Heart right ventricle (tissue), 16 donors: Measurements from ENCODE around the gene EDRF1. TPM values are rescaled to one million over a fixed set of nuclear protein-coding genes. Genes with fewer than 3 reads are reported as not detected.

ENCODE experiments used
- ATAC-seq, 8 donors: fragments of 200-7000 bp; cut with Tn5 transposase; one replicate each; pipeline ENCODE4 v1.9.1; 2020; ENCODE audit warnings: mild to moderate bottlenecking in 8 of 8, moderate library complexity in 8 of 8, moderate number of reproducible peaks in 1 of 8
- DNase-seq, 2 donors: peaks; one replicate each; pipeline ENCODE4 v3.0.0-alpha.2; 2020
- H3K27ac ChIP-seq, 10 donors: fragments of 200-600 bp; sonication (generic) in 2 of 10; one replicate each; pipeline versions ENCODE4 v1.5.0 to v1.8.0; 2020 to 2022; ENCODE audit warnings: mild to moderate bottlenecking in 3 of 10
- H3K27me3 ChIP-seq, 7 donors: fragments of 200-600 bp; one replicate each; pipeline ENCODE4 v1.8.0; 2021 to 2022; ENCODE audit warnings: mild to moderate bottlenecking in 2 of 7
- H3K36me3 ChIP-seq, 9 donors: fragments of 200-600 bp; sonication (generic) in 1 of 9; one replicate each; pipeline versions ENCODE4 v1.5.0 to v1.8.0; 2020 to 2022; ENCODE audit warnings: mild to moderate bottlenecking in 2 of 9
- H3K4me1 ChIP-seq, 9 donors: fragments of 200-600 bp; sonication (generic) in 1 of 9; one replicate each; pipeline versions ENCODE4 v1.5.0 to v1.8.0; 2020 to 2022; ENCODE audit warnings: mild to moderate bottlenecking in 4 of 9
- H3K4me3 ChIP-seq, 10 donors: fragments of 200-600 bp; sonication (generic) in 2 of 10; one replicate each; pipeline versions ENCODE4 v1.5.0 to v1.8.0; 2020 to 2022; ENCODE audit warnings: mild to moderate bottlenecking in 7 of 10, moderate library complexity in 2 of 10
- H3K9me3 ChIP-seq, 11 donors: fragments of 200-600 bp in 10 of 11; sonication (generic) in 2 of 11; one replicate each; pipeline versions ENCODE4 v1.5.0 to v1.8.0; 2013 to 2022; ENCODE audit warnings: mild to moderate bottlenecking in 2 of 11, control low read depth in 1 of 11, moderate library complexity in 1 of 11
- CTCF ChIP-seq, 9 donors: fragments of 200-600 bp; sonication (generic) in 2 of 9; IDR thresholded peaks; one replicate each; pipeline versions ENCODE4 v1.5.0 to v1.8.0; 2021 to 2022; ENCODE audit warnings: antibody characterized with exemption in 9 of 9, mild to moderate bottlenecking in 5 of 9, moderate library complexity in 1 of 9
- WGBS, 2 donors: extraction: QIAGEN DNeasy Blood & Tissue Kit; methylation state at CpG; one replicate each; pipeline ENCODE4 v1.1.7; 2013; ENCODE audit warnings: inconsistent platforms in 1 of 2; 5-methylcytosine and 5-hydroxymethylcytosine counted together
- intact Hi-C, 10 donors: fragments of 100-400 bp; cut with DNase I; formaldehyde crosslinking; loops; one replicate each; pipeline versions ENCODE4 v1.11.1 to v1.14.2; 2022
- polyA plus RNA-seq, 2 donors: library from polyadenylated mRNA; stranded (reverse); fragments of 200-250 nt; gene quantifications; one replicate each; pipeline ENCODE4 v1.2.3, GENCODE V29; 2013
- total RNA-seq, 10 donors: library from RNA; stranded (reverse); fragmentation: NEBNext Ultra II Directional in 3 of 10; extraction: Animal tissue kit (Norgen Biotek cat#: 25700) in 3 of 10; gene quantifications; one replicate each; pipeline versions ENCODE4 v1.2.1 to v1.2.4, GENCODE V29; 2021 to 2023
- donor health status: Arrhythmogenic right ventricular cardiomyopathy.
- donor health status: ischemic (EF 13 %, LVEDD 7.1; RV severe dilation, severe dysfunction).
- donor health status: healthy with polysubstance abuse.
- donor health status: DM: no; HTN: yes; CAD: no.
- donor health status: DM: no; HTN: no; CAD: no.
- donor health status: ischemic (EF 25% LVEDD 6.9; RV normal size, moderate dysfunction).
- donor health status: ischemic (EF 25% LVEDD 5.7; RV mildly dilated, moderate dysfunction).
- donor health status: healthy.
- donor health status: DM: yes; HTN: yes; CAD: no.
- donor health status: Ischemic cardiomyopathy.
- donor health status: ischemic (EF 35%, LVEDD 5.7; RV mildly dilated, moderate dysfunction).
- donor health status: nonischemic (EF 11% LVEDD 7.7; RV severe dilation, severe dysfunction).
- donor health status: DM: yes; HTN: yes; CAD: no.
- donor health status: PGD.
- donor health status: ischemic (EF 29% LVEDD 5.4; RV normal size, mild dysfunction).
- donor health status: nonischemic (EF 23%, LVEDD 6.1; RV moderate dilation, normal function).

Gene EDRF1
- total and polyA plus RNA-seq, 12 donors: 7.6 to 19.2 (median 10.2) TPM

GRCh38 chr10:125774581-125775191, 55.2 kb downstream of the EDRF1 start:
- H3K27me3 ChIP-seq: peaks cover 0 to 12% (median 4%) of the 10 kb centered on the region in 7 donors
- no peaks in the 10 kb centered on the region for H3K36me3 ChIP-seq
- H3K27ac ChIP-seq: no peak overlapping the region
- WGBS, 2 donors: 92 to 93% methylated on average over 32 of the region's 32 CpGs
- intact Hi-C loops: no loop called here
- ATAC-seq (no peak), DNase-seq (no peak)
- no peaks in the 10 kb centered on the region for H3K9me3 ChIP-seq
- H3K4me1 ChIP-seq: no peaks in the 10 kb centered on the region
- no peak overlapping the region for H3K4me3 ChIP-seq
- no peak for TF ChIP-seq CTCF (IDR thresholded peaks at IDR 0.05)

GRCh38 chr10:125775491-125776106, 56.1 kb downstream of the EDRF1 start, which contains the start of gene MMP21:
TSS of gene MMP21 (minus strand) at chr10:125775821. CDS start at chr10:125775821, 0 bp downstream.
- no peak within 1 kb of the TSS for H3K27ac ChIP-seq
- intact Hi-C loops: no loop called here
- WGBS, 2 donors: 94% methylated on average over 26 of the region's 26 CpGs
- no peak within 1 kb of the TSS for H3K4me3 ChIP-seq
- peaks cover 0 to 6% (median 0%) of the 10 kb centered on the region in 11 donors for H3K9me3 ChIP-seq
- no peaks in the 10 kb centered on the region for H3K4me1 ChIP-seq
- peaks cover 0 to 12% (median 4%) of the 10 kb centered on the region in 7 donors for H3K27me3 ChIP-seq
- H3K36me3 ChIP-seq: no peaks in the 10 kb centered on the region
- ATAC-seq (no peak), DNase-seq (no peak)
- TF ChIP-seq CTCF (IDR thresholded peaks at IDR 0.05): no peak

- DNase-seq: no peak
- ATAC-seq: no peak
Measured at GRCh38 chr10:125777806-125778205, 58.3 kb downstream of the EDRF1 start.

GRCh38 chr10:125778556-125778955, 59.0 kb downstream of the EDRF1 start:
- ATAC-seq (no peak), DNase-seq (no peak)
- H3K4me3 ChIP-seq: no peak overlapping the region
- no peaks in the 10 kb centered on the region for H3K4me1 ChIP-seq
- intact Hi-C loops: no loop called here
- H3K27me3 ChIP-seq: peaks cover 0 to 12% (median 4%) of the 10 kb centered on the region in 7 donors
- H3K36me3 ChIP-seq: no peaks in the 10 kb centered on the region
- H3K27ac ChIP-seq: no peak overlapping the region
- peaks cover 0 to 6% (median 0%) of the 10 kb centered on the region in 11 donors for H3K9me3 ChIP-seq
- TF ChIP-seq CTCF (IDR thresholded peaks at IDR 0.05): no peak
- WGBS, 2 donors: 51 to 64% methylated on average over 5 of the region's 5 CpGs

More at GRCh38 chr10:125777806-125778205, 58.3 kb downstream of the EDRF1 start:
- Histone ChIP-seq H3K4me1 (no peaks in the 10 kb centered on the region), H3K27me3 (peaks cover 0 to 12% (median 4%) of the 10 kb centered on the region in 7 donors), H3K27ac (no peak overlapping the region), H3K9me3 (peaks cover 0 to 6% (median 0%) of the 10 kb centered on the region in 11 donors), H3K4me3 (no peak overlapping the region), H3K36me3 (no peaks in the 10 kb centered on the region)
- intact Hi-C loops: no loop called here
- TF ChIP-seq CTCF (IDR thresholded peaks at IDR 0.05): no peak
- WGBS, 2 donors: 90 to 95% methylated on average over 9 of the region's 9 CpGs
